Left lung (tissue), 10 donors: ENCODE results near the gene BTRC. TPM values are rescaled to one million over a fixed set of nuclear protein-coding genes. Genes with fewer than 3 reads are reported as not detected.
A peak's percentile ranks its signal among the peaks of the same experiment; 100 is the strongest.

Experiments used
- ATAC-seq: fragments of 200-7000 bp; cut with Tn5 transposase; one replicate; pipeline ENCODE4 v1.9.1; 2020; ENCODE audit warnings: moderate library complexity
- DNase-seq, 4 donors: peaks; one replicate each; pipeline ENCODE4 v3.0.0-alpha.2; 2013 to 2020
- H3K27ac ChIP-seq, 2 donors: fragments of 200-600 bp; sonication (generic) in 1 of 2; one replicate each; pipeline versions ENCODE4 v1.5.0 to v1.8.0; 2020 to 2021
- H3K27me3 ChIP-seq, 2 donors: fragments of 200-600 bp; sonication (generic) in 1 of 2; one replicate each; pipeline versions ENCODE4 v1.5.0 to v1.8.0; 2020 to 2021
- H3K36me3 ChIP-seq, 2 donors: fragments of 200-600 bp; sonication (generic) in 1 of 2; one replicate each; pipeline versions ENCODE4 v1.5.0 to v1.8.0; 2020 to 2021
- H3K4me1 ChIP-seq, 2 donors: fragments of 200-600 bp; one replicate each; pipeline ENCODE4 v1.8.0; 2021
- H3K4me3 ChIP-seq, 2 donors: fragments of 200-600 bp; sonication (generic) in 1 of 2; one replicate each; pipeline versions ENCODE4 v1.5.0 to v1.8.0; 2020 to 2021; ENCODE audit warnings: mild to moderate bottlenecking in 1 of 2
- H3K9me3 ChIP-seq, 2 donors: fragments of 200-600 bp; sonication (generic) in 1 of 2; one replicate each; pipeline versions ENCODE4 v1.5.0 to v1.8.0; 2020 to 2021
- CTCF ChIP-seq, 2 donors: fragments of 200-600 bp; sonication (generic) in 1 of 2; IDR thresholded peaks; one replicate each; pipeline versions ENCODE4 v1.5.0 to v1.8.0; 2021; ENCODE audit warnings: antibody characterized with exemption in 2 of 2
- intact Hi-C, 2 donors: fragments of 100-400 bp; cut with DNase I; formaldehyde crosslinking; loops; one replicate each; pipeline versions ENCODE4 v1.11.2 to v1.14.2; 2022
- polyA plus RNA-seq, 6 donors: library from polyadenylated mRNA; unstranded; fragments of 120-200 nt; gene quantifications; one replicate each; pipeline ENCODE4 v1.2.1, GENCODE V29; 2013; ENCODE audit not compliant: insufficient read length in 6 of 6
- total RNA-seq, 2 donors: library from RNA; stranded (reverse); fragmentation: NEBNext Ultra II Directional; extraction: Animal tissue kit (Norgen Biotek cat#: 25700); gene quantifications; one replicate each; pipeline ENCODE4 v1.2.1, GENCODE V29; 2021
- donor health status: DM: no; HTN: yes; CAD: no.
- donor health status: DM: no; HTN: no; CAD: no.

BTRC gene
- total and polyA plus RNA-seq, 8 donors, result 16.8 to 28.7 (median 25.1) TPM

DNA sequence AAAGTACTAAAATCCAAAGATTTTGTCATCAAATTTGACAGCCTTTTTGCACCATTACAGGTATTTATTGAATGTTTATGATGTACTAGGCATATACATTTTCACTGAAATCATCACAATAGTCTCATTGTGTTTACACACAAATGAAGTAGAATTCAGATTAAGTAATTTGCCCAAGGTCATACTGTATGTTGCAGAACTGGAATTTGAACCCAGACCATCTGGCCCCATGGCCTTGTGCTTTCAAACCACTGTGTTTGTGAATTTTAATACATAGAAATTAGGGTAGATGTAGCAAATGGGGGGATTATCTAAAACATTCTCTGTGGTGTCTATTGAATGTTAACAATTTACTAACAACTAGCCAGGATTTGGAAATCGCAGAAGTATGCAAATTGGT, 139.3 kb downstream of the BTRC start:
- Histone ChIP-seq H3K36me3 (no peaks in the 10 kb centered on the region), H3K4me3 (no peak overlapping the region), H3K27me3 (no peaks in the 10 kb centered on the region), H3K27ac (no peak overlapping the region), H3K9me3 (no peaks in the 10 kb centered on the region), H3K4me1 (no peaks in the 10 kb centered on the region)
- intact Hi-C loops, result no loop called here
- no peak for TF ChIP-seq CTCF (IDR thresholded peaks at IDR 0.05)
- DNase-seq, result no peak
- no peak for ATAC-seq

DNA sequence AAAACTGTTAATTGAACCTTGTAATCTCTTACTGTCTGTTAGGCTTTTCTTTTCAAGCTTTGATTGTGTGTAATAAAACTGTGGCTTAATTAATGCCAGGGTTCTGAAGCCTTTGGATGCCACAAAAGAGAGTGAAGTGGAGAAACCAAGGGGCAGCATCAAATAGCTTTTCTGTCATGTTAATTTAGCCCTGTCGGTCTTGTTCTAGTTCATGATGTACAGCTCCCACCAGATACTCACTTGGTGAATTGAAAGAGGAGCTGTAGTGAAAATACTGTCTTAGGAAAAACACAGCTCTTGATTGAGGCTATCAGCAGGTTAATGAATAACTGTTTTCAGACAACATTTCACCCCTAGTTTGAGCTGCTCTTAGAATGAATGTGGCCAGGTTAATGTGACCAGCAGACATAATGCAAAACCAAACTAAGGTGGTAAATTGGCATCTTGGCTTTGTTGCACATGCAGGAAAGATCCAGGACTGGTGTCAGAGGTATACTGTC, 139.9 kb downstream of the BTRC start:
- intact Hi-C loops, result no loop called here
- no peaks in the 10 kb centered on the region for H3K27me3 ChIP-seq

DNA sequence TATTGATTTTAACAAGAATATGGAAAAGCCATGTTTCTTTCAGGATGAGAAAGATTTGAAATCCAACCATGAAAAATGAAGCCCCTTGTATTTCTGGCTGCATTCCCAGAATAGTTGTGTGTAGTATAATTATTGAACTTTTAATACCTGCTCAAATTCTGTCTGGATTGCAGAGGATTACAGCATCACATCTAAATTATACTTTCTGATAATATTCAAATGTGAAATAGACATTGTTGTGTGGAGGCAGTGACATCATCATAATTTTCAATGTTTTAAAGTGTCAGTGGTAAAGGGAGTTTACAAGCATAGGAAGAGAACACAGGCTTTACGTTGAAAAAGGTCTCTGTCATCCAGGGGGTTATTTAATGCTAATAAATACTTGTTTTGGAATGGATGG, 140.7 kb downstream of the BTRC start:
- no peaks in the 10 kb centered on the region for H3K27me3 ChIP-seq
- no peaks in the 10 kb centered on the region for H3K4me1 ChIP-seq
- no peaks in the 10 kb centered on the region for H3K36me3 ChIP-seq
- ATAC-seq, result no peak
- no peak overlapping the region for H3K4me3 ChIP-seq
- intact Hi-C loops, result no loop called here
- no peak overlapping the region for H3K27ac ChIP-seq
- no peak for TF ChIP-seq CTCF (IDR thresholded peaks at IDR 0.05)
- no peaks in the 10 kb centered on the region for H3K9me3 ChIP-seq
- no peak for DNase-seq

More for the DNA sequence above, 139.9 kb downstream of the BTRC start:
- TF ChIP-seq CTCF (IDR thresholded peaks at IDR 0.05), result no peak
- no peaks in the 10 kb centered on the region for H3K36me3 ChIP-seq
- no peak for ATAC-seq
- H3K4me3 ChIP-seq, result no peak overlapping the region
- no peak for DNase-seq
- no peaks in the 10 kb centered on the region for H3K9me3 ChIP-seq
- no peaks in the 10 kb centered on the region for H3K4me1 ChIP-seq
- no peak overlapping the region for H3K27ac ChIP-seq

DNA sequence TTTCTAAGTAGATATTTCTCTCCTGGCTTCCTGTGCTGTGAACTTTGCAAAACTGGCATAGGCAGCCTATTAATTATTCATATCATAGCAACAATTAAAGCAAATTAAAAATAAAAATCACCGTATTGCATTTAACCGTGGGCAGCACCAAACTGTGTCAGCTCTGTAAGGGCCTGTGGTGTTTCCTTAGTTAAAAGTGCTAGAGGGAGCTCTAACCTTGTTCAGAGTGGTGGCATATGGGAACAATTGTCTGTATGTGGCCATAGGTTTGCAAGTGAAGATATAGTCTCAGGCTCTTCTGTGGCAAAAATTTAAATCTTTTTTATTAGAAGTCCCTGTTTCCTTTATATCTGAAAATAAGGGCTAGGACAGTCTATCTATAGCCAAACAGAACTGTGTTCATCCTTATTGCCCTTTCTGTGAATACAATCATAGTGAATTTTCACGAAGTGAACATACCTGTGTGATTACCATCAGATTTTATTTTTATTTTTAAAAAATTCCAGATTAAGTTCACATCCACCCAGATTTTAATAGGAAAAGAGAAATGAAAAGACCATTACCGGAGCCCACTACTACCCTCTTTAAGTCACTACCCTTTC, 141.5 kb downstream of the BTRC start:
- H3K4me1 ChIP-seq, result no peaks in the 10 kb centered on the region
- no peak overlapping the region for H3K4me3 ChIP-seq
- H3K36me3 ChIP-seq, result no peaks in the 10 kb centered on the region
- no peaks in the 10 kb centered on the region for H3K9me3 ChIP-seq
- ATAC-seq (peak; percentile 45), DNase-seq (peak in 1 of 4 donors; percentile 11)
- H3K27ac ChIP-seq, result no peak overlapping the region
- TF ChIP-seq CTCF (IDR thresholded peaks at IDR 0.05), result no peak
- intact Hi-C loops, result no loop called here
- no peaks in the 10 kb centered on the region for H3K27me3 ChIP-seq

- Histone ChIP-seq H3K9me3 (no peaks in the 10 kb centered on the region), H3K36me3 (no peaks in the 10 kb centered on the region), H3K4me3 (no peak overlapping the region), H3K4me1 (no peaks in the 10 kb centered on the region), H3K27me3 (no peaks in the 10 kb centered on the region), H3K27ac (no peak overlapping the region)
- DNase-seq, result no peak
- no peak for ATAC-seq
- TF ChIP-seq CTCF (IDR thresholded peaks at IDR 0.05), result no peak
- intact Hi-C loops, result no loop called here
Measured at GRCh38 chr10:101504438-101504837, 150.5 kb downstream of the BTRC start.
